ENCODE results near the gene DLG1. TPM values are rescaled to one million over a fixed set of nuclear protein-coding genes. Genes with fewer than 3 reads are reported as not detected.

DLG1 gene
- total and polyA plus RNA-seq, 9 of the 15 experiments (the other 6 are each of a cell fraction or from before 2014, with no cell fraction given): 9.4 to 63.5 (median 43.6) TPM

- Histone ChIP-seq H3K27ac (ENCODE audit: extremely low read depth, low read depth, low read length) (no peak overlapping the region), H3K9me3 (replicated peaks; ENCODE audit: control insufficient read depth, insufficient read depth, low read depth, low read length) (no peaks in the 10 kb centered on the region), H4K20me1 (replicated peaks; ENCODE audit: control insufficient read depth, insufficient read depth, low read length) (no peaks in the 10 kb centered on the region), H3K4me1 (replicated peaks in 1 of 2; ENCODE audit: control insufficient read depth in 2 of 2, insufficient read depth in 2 of 2, low read length in 2 of 2) (no peaks in the 10 kb centered on the region), H3K4me3 (no peak overlapping the region), H3K9ac (ENCODE audit: insufficient read depth in 1 of 2, low read depth in 2 of 2, low read length in 2 of 2) (no peak overlapping the region), H3K36me3 (ENCODE audit: control insufficient read depth, insufficient read depth, low read length) (peaks cover 66% of the 10 kb centered on the region), H2AFZ (ENCODE audit: low read depth, low read length) (no peak overlapping the region), H3K9me1 (ENCODE audit: control insufficient read depth, insufficient read depth, low read length) (no peaks in the 10 kb centered on the region), H3K4me2 (ENCODE audit: insufficient read depth, low read length) (no peak overlapping the region), H3K27me3 (ENCODE audit: control insufficient read depth in 2 of 2, insufficient read depth in 2 of 2, low read length in 2 of 2) (no peaks in the 10 kb centered on the region), H3K79me2 (ENCODE audit: control insufficient read depth, insufficient read depth, low read length) (peaks cover 42% of the 10 kb centered on the region)
- ChIA-PET POLR2A (no interaction called here), CTCF (ENCODE audit: low intra/inter-chr PET ratio) (no interaction called here)
- intact Hi-C loops (cut with micrococcal nuclease) (no loop called here), in situ Hi-C loops (cut with MboI) (no loop called here)
- no peak for FAIRE-seq
- no peak for ATAC-seq
- DNase-seq (ENCODE audit: extremely low read depth in 1 of 4, low spot score in 3 of 4): no peak
- BruUV-seq (replicated peaks): no TSS peak
- no peak for TF ChIP-seq ZNF445 (CRISPR knock-in tag; IDR thresholded peaks at IDR 0.05; ENCODE audit: low read depth)
- no peak for TF ChIP-seq ZNF740 (CRISPR knock-in tag; IDR thresholded peaks at IDR 0.05)
- no peak for TF ChIP-seq ZNF740 (tag; IDR thresholded peaks at IDR 0.05)
- no peak for TF ChIP-seq TEAD1 (CRISPR knock-in tag; IDR thresholded peaks at IDR 0.05)
- TF ChIP-seq PYGO2 (tag; IDR thresholded peaks at IDR 0.05): no peak
- no peak for TF ChIP-seq CREBBP (IDR thresholded peaks at IDR 0.05; ENCODE audit: low read depth, low read length)
- TF ChIP-seq ZNF41 (CRISPR knock-in tag; conservative IDR thresholded peaks at IDR 0.05): no peak
- no peak for TF ChIP-seq SAFB (IDR thresholded peaks at IDR 0.05; ENCODE audit: borderline replicate concordance, low read depth, low read length)
- TF ChIP-seq EP300 (IDR thresholded peaks at IDR 0.05; ENCODE audit: low read length): no peak
- no peak for TF ChIP-seq RBM15 (IDR thresholded peaks at IDR 0.05; ENCODE audit: insufficient read depth, low read length)
Observed at GRCh38 chr3:197278933-197279332, 19.5 kb downstream of the DLG1 start.
